ENCODE measurements around the gene PPP1R14B. TPM values are rescaled to one million over a fixed set of nuclear protein-coding genes. Genes with fewer than 3 reads are reported as not detected.
A peak's percentile ranks its signal among the peaks of the same experiment; 100 is the strongest.

The PPP1R14B gene
- total and polyA plus RNA-seq, 4 donors: 22.5 to 127 (median 122) TPM

DNA sequence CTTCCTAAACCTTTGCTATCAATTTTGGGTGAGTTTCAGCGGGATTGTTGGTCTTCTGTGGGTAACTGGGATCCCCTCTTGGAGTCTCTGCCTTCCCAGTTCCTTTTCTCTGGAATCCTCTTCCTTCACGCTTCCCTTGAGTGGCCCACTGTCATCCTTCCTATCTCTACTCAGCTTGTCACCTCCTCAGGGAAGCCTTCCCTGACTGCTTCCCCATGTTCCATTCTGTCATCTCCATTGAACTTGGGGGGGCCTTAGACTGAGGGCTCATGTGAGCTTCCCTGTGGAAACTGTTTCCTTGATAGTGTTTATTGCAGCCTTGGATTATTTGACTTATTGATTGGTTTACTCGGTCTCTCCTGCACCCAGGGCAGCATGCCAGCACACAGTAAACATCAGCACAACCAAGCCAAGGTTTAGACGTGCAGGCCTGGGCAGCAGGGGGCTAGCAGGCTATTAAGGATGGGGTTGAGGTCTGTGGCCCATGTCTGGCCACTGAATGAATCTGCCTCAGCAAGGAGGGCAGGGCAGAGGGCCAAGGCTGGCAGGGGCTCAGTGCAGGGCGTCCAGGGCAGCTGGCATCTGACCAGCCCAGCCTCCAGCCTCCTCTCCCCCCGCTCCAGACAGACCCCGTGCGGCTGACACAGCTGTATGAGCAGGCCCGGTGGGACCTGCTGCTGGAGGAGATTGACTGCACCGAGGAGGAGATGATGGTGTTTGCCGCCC lies 28.0 kb downstream of the PPP1R14B start:
- H3K27me3 ChIP-seq (ENCODE audit: control insufficient read depth, insufficient read depth, low read length): no peaks in the 10 kb centered on the region
- peaks cover 34% of the 10 kb centered on the region for H3K36me3 ChIP-seq (ENCODE audit: control insufficient read depth, insufficient read depth, low read length)
- no peak overlapping the region for H3K27ac ChIP-seq (ENCODE audit: low read depth, low read length)
- no peak overlapping the region for H3K4me3 ChIP-seq (ENCODE audit: low read depth, low read length)
- WGBS (ENCODE audit: insufficient coverage): 68% methylated on average over 5 of the region's 11 CpGs
- DNase-seq (ENCODE audit: low read depth in 4 of 6, low spot score in 6 of 6): no peak
- peaks cover 10% of the 10 kb centered on the region for H3K4me1 ChIP-seq (ENCODE audit: control insufficient read depth, insufficient read depth, low read length)
- no peaks in the 10 kb centered on the region for H3K9me3 ChIP-seq (ENCODE audit: control insufficient read depth, insufficient read depth, low read length)

DNA sequence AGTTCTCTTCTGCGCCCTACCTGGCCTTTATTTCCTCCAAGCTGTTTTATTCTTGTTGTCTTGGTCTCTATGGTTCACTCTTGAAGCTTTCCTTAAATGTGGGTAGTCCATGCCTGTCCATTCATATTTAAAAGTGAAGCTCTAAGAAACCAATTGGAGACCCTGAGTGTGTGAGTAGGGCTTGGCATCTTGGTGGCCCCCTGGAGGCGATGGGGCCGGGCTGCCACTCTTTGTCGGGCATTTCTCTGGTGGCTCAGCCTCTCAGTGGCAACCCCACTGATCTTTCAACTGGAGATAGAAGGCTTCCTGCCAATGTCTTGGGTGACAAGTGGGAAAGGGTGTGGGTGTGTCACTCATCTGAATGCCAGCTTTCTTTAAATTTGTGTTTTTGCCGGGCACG lies 29.9 kb downstream of the PPP1R14B start:
- no peak for DNase-seq (ENCODE audit: low read depth in 4 of 6, low spot score in 6 of 6)
- Histone ChIP-seq H3K4me3 (ENCODE audit: low read depth, low read length) (no peak overlapping the region), H3K9me3 (ENCODE audit: control insufficient read depth, insufficient read depth, low read length) (no peaks in the 10 kb centered on the region), H3K27ac (ENCODE audit: low read depth, low read length) (no peak overlapping the region), H3K27me3 (ENCODE audit: control insufficient read depth, insufficient read depth, low read length) (no peaks in the 10 kb centered on the region), H3K36me3 (ENCODE audit: control insufficient read depth, insufficient read depth, low read length) (peaks cover 24% of the 10 kb centered on the region), H3K4me1 (ENCODE audit: control insufficient read depth, insufficient read depth, low read length) (peaks cover 10% of the 10 kb centered on the region)
- 64% methylated on average over 5 of the region's 6 CpGs for WGBS (ENCODE audit: insufficient coverage)

DNA sequence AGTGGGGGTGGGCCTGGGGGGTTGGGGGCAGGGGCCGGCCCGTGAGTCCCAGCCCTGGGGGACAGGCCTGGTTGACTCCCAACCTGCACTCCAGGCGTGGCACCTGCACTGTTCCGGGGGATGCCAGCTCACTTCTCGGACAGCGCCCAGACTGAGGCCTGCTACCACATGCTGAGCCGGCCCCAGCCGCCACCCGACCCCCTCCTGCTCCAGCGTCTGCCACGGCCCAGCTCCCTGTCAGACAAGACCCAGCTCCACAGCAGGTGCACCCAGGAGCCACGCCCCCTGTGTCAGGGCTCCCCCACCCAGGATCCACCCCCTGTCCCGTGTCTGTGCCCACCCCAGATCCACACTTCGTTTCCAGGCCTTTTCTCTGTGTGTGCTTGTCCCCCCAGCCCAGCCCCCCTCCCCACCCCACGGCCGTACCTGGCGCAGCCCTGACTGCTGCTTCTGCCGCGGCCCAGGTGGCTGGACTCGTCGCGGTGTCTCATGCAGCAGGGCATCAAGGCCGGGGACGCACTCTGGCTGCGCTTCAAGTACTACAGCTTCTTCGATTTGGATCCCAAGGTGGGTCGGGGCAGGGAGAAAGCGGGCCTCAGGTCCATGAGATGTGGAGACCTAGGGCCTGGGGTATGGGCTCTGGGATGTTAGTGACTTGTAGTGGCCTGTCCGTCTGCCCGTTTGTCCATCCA lies 35.4 kb downstream of the PPP1R14B start:
- peaks cover 46% of the 10 kb centered on the region for H3K36me3 ChIP-seq (ENCODE audit: control insufficient read depth, insufficient read depth, low read length)
- H3K27me3 ChIP-seq (ENCODE audit: control insufficient read depth, insufficient read depth, low read length): no peaks in the 10 kb centered on the region
- H3K4me3 ChIP-seq (ENCODE audit: low read depth, low read length): no peak overlapping the region
- H3K4me1 ChIP-seq (ENCODE audit: control insufficient read depth, insufficient read depth, low read length): peaks cover 18% of the 10 kb centered on the region
- no peaks in the 10 kb centered on the region for H3K9me3 ChIP-seq (ENCODE audit: control insufficient read depth, insufficient read depth, low read length)
- H3K27ac ChIP-seq (ENCODE audit: low read depth, low read length): no peak overlapping the region
- WGBS (ENCODE audit: insufficient coverage): 86% methylated on average over 26 of the region's 30 CpGs
- DNase-seq (ENCODE audit: low read depth in 4 of 6, low spot score in 6 of 6): no peak

DNA sequence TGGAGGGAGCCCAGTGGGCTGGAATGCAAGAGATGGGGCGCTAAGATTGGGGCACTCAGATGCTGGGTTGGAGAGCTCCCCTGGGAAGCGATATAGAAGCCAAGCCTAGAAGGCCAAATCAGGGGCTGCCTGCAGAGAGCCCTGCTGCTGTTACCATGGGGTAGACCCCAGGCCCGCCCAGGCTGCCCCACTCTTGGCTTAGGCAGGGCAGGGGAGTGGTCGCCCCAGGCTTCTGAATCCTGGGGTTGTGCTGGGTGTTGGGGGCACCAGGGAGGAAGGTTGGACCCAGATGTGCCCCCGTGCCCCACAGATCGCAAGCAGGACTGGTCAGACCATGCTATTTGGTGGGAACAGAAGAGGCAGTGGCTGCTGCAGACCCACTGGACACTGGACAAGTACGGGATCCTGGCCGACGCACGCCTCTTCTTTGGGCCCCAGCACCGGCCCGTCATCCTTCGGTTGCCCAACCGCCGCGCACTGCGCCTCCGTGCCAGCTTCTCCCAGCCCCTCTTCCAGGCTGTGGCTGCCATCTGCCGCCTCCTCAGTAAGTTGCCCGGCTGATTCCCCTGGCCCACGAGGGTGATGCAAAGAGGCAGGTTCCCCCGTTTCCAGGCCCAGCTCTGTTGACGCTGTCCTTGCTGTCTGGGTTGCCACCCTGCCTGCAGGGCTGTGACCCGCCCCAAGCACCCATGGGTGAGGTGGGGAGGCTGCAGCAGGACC lies 36.3 kb downstream of the PPP1R14B start:
- H3K9me3 ChIP-seq (ENCODE audit: control insufficient read depth, insufficient read depth, low read length): no peaks in the 10 kb centered on the region
- no peak for DNase-seq (ENCODE audit: low read depth in 4 of 6, low spot score in 6 of 6)
- H3K27ac ChIP-seq (ENCODE audit: low read depth, low read length): no peak overlapping the region
- no peak overlapping the region for H3K4me3 ChIP-seq (ENCODE audit: low read depth, low read length)
- peaks cover 18% of the 10 kb centered on the region for H3K4me1 ChIP-seq (ENCODE audit: control insufficient read depth, insufficient read depth, low read length)
- H3K27me3 ChIP-seq (ENCODE audit: control insufficient read depth, insufficient read depth, low read length): no peaks in the 10 kb centered on the region
- peaks cover 54% of the 10 kb centered on the region for H3K36me3 ChIP-seq (ENCODE audit: control insufficient read depth, insufficient read depth, low read length)
- 92% methylated on average over 24 of the region's 24 CpGs for WGBS (ENCODE audit: insufficient coverage)

DNA sequence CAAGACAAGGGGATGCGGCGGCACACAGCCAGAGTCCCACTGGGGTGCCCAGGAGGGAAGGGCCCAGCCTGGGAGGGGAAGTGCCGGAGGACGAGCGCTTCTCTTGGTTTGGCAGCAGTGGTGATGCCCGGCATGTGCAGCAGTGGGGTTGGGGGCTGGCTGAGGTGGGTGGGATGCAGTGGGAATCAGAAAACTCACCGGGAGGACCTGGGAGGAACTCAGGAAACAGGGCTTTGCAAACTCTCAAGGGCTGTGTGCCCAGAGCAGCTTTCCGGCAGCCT lies 37.2 kb downstream of the PPP1R14B start:
- peaks cover 64% of the 10 kb centered on the region for H3K36me3 ChIP-seq (ENCODE audit: control insufficient read depth, insufficient read depth, low read length)
- WGBS (ENCODE audit: insufficient coverage): 80% methylated on average over 8 of the region's 8 CpGs
- no peak for DNase-seq (ENCODE audit: low read depth in 4 of 6, low spot score in 6 of 6)
- H3K27ac ChIP-seq (ENCODE audit: low read depth, low read length): no peak overlapping the region
- peaks cover 18% of the 10 kb centered on the region for H3K4me1 ChIP-seq (ENCODE audit: control insufficient read depth, insufficient read depth, low read length)
- H3K4me3 ChIP-seq (ENCODE audit: low read depth, low read length): no peak overlapping the region
- H3K9me3 ChIP-seq (ENCODE audit: control insufficient read depth, insufficient read depth, low read length): no peaks in the 10 kb centered on the region
- H3K27me3 ChIP-seq (ENCODE audit: control insufficient read depth, insufficient read depth, low read length): no peaks in the 10 kb centered on the region

DNA sequence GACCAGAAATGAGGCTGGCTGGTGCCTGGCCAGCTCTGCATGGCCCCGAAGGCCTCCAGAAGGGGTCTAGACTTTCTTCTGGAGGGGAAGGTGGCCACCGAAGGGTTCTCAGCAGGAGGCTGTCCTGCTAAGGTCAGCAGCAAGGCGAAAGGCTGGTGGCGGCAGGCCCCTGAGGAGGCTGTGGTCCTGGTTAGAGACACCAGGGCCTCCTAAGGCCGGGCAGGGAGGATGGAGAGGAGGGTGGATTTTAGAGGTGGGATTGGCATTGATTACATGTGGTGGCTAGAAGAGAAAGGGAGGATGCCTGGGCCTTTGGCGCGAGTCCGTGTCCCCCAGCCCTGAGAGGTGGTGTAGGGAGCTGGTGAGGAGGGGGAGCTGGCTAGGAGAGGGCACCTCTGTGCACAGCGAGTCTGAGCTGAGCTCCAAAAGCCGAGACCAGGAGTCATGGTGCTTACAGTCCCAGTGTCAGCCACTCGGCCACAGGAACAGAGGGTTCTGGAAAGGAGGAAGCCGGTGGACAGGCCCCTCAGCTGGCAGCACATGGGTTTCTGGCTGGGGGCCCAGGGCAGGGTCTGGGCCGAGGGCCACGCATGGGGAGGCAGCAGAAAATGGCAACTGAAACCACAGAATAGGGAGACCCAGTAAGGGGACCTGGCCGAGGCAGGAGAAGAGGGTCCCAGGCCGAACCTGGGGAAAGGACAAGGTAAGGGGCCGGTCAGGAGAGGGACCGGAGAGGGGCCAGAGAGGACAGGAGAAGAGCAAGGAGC lies 37.8 kb downstream of the PPP1R14B start:
- H3K36me3 ChIP-seq (ENCODE audit: control insufficient read depth, insufficient read depth, low read length): peaks cover 69% of the 10 kb centered on the region
- peaks cover 23% of the 10 kb centered on the region for H3K4me1 ChIP-seq (ENCODE audit: control insufficient read depth, insufficient read depth, low read length)
- DNase-seq (ENCODE audit: low read depth in 4 of 6, low spot score in 6 of 6): no peak
- no peak overlapping the region for H3K4me3 ChIP-seq (ENCODE audit: low read depth, low read length)
- no peak overlapping the region for H3K27ac ChIP-seq (ENCODE audit: low read depth, low read length)
- 75% methylated on average over 18 of the region's 18 CpGs for WGBS (ENCODE audit: insufficient coverage)
- H3K27me3 ChIP-seq (ENCODE audit: control insufficient read depth, insufficient read depth, low read length): no peaks in the 10 kb centered on the region
- no peaks in the 10 kb centered on the region for H3K9me3 ChIP-seq (ENCODE audit: control insufficient read depth, insufficient read depth, low read length)

DNA sequence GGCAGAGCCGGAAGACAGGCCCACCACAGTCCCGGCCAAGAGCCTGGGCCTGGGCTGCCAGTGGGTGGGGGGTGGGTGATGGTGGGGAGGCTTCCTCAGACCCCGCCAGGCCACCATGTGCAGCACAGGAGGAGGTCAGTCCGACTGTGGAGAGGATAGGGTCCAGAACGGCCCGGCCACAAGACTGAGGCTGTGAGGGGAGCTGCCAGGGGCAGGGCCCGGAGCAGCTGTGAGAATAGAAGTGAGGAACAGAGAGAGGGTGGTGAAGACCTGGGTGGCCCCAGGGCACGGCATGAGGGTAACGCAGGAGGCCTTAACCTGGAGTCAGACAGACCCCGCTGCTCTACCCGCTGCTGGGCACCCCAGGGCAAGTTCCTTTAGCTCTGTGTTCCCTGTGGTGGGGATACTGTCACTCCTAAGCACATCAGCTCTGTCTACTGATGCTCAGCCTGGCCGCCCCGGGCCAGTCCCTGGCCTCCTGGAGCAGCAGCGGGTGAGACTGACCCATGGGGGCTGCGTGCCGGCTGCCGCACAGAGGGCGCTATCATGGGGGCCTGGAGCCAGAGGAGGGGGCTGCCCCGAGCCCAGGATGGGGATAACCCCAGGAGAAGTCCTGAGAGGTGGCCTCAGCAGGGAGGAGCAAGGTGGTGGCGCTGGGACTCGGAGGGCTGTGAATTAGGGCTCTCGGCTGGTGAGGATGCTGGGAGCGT lies 38.5 kb downstream of the PPP1R14B start:
- Histone ChIP-seq H3K27me3 (ENCODE audit: control insufficient read depth, insufficient read depth, low read length) (no peaks in the 10 kb centered on the region), H3K9me3 (ENCODE audit: control insufficient read depth, insufficient read depth, low read length) (no peaks in the 10 kb centered on the region), H3K27ac (ENCODE audit: low read depth, low read length) (peak overlapping the region; percentile 75), H3K36me3 (ENCODE audit: control insufficient read depth, insufficient read depth, low read length) (peaks cover 76% of the 10 kb centered on the region), H3K4me1 (ENCODE audit: control insufficient read depth, insufficient read depth, low read length) (peaks cover 23% of the 10 kb centered on the region), H3K4me3 (ENCODE audit: low read depth, low read length) (no peak overlapping the region)
- no peak for DNase-seq (ENCODE audit: low read depth in 4 of 6, low spot score in 6 of 6)
- WGBS (ENCODE audit: insufficient coverage): 81% methylated on average over 23 of the region's 23 CpGs

DNA sequence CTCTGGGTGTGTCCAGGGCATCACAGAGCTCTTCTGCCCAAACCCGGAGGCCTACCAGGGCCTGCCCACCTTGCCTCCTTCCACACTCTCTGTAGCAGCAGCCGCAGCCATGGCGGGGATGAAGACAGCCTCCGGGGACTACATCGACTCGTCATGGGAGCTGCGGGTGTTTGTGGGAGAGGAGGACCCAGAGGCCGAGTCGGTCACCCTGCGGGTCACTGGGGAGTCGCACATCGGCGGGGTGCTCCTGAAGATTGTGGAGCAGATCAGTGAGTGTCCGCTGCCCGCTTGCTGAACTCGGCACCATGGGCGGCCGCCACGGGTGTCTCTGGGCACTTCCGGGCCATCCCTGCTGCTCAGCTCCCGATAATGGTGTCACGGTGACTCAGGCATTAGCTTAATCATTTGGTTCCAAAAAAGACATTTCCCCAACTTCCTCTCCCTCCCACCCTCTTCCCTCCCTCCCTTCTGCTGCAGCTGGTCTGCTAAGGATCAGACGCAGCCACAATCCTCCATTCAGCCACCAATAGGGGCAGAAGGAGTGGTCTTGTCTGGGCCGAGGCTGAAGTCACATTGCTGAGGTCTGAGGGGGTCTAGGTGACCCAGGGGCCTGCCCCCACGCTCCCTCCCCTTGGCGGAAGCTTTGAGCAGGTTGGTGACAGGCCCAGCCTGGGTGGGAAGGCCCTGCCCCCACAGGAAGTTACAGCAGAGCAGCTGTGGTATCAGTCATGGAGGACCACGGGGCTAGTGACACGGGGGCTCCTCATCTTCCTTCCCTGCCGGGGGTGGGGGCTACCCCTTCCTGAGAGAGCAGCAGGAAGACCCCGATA lies 39.3 kb downstream of the PPP1R14B start:
- Histone ChIP-seq H3K4me3 (ENCODE audit: low read depth, low read length) (no peak overlapping the region), H3K9me3 (ENCODE audit: control insufficient read depth, insufficient read depth, low read length) (no peaks in the 10 kb centered on the region), H3K4me1 (ENCODE audit: control insufficient read depth, insufficient read depth, low read length) (peaks cover 23% of the 10 kb centered on the region), H3K27me3 (ENCODE audit: control insufficient read depth, insufficient read depth, low read length) (no peaks in the 10 kb centered on the region), H3K27ac (ENCODE audit: low read depth, low read length) (peak overlapping the region; percentile 75), H3K36me3 (ENCODE audit: control insufficient read depth, insufficient read depth, low read length) (peaks cover 84% of the 10 kb centered on the region)
- 71% methylated on average over 27 of the region's 30 CpGs for WGBS (ENCODE audit: insufficient coverage)
- no peak for DNase-seq (ENCODE audit: low read depth in 4 of 6, low spot score in 6 of 6)

Data from spinal cord (tissue), 10 donors.